ENCODE data around the gene ALG3. TPM values are rescaled to one million over a fixed set of nuclear protein-coding genes. Genes with fewer than 3 reads are reported as not detected.
A peak's percentile ranks its signal among the peaks of the same experiment; 100 is the strongest.
"Not testable (repeated sequence)": the region's sequence is repeated elsewhere in the genome, so short reads cannot be mapped to it uniquely, and the experiment has no call there.

The ALG3 gene
- total RNA-seq, 1 experiment from 2014 or later = 59.8 TPM

GRCh38 chr3:184272269-184272668, 23.5 kb upstream of the ALG3 start:
- Histone ChIP-seq H3K4me3 (ENCODE audit: insufficient read depth, low read depth, low read length) (no peak overlapping the region), H3K36me3 (replicated peaks; ENCODE audit: control insufficient read depth, insufficient read depth, low read length) (no peaks in the 10 kb centered on the region), H3K27me3 (ENCODE audit: control insufficient read depth, insufficient read depth, low read length) (peaks cover 25% of the 10 kb centered on the region)
- DNase-seq = no peak

- H3K4me3 ChIP-seq (ENCODE audit: insufficient read depth, low read depth, low read length); DNase-seq; H3K36me3 ChIP-seq (replicated peaks; ENCODE audit: control insufficient read depth, insufficient read depth, low read length): not testable (repeated sequence)
- peaks cover 14% of the 10 kb centered on the region for H3K27me3 ChIP-seq (ENCODE audit: control insufficient read depth, insufficient read depth, low read length)
These were observed 18.5 kb upstream of the ALG3 start for GRCh38 chr3:184267249-184267648.

- DNase-seq = no peak
- H3K36me3 ChIP-seq (replicated peaks; ENCODE audit: control insufficient read depth, insufficient read depth, low read length) = no peaks in the 10 kb centered on the region
- peak overlapping the region; percentile 74 for H3K4me3 ChIP-seq (ENCODE audit: insufficient read depth, low read depth, low read length)
- peaks cover 51% of the 10 kb centered on the region for H3K27me3 ChIP-seq (ENCODE audit: control insufficient read depth, insufficient read depth, low read length)
These were observed 14.0 kb upstream of the ALG3 start for GRCh38 chr3:184262764-184263179.

GRCh38 chr3:184261854-184262763, 13.3 kb upstream of the ALG3 start:
- Histone ChIP-seq H3K27me3 (ENCODE audit: control insufficient read depth, insufficient read depth, low read length) (peaks cover 56% of the 10 kb centered on the region), H3K36me3 (replicated peaks; ENCODE audit: control insufficient read depth, insufficient read depth, low read length) (no peaks in the 10 kb centered on the region), H3K4me3 (ENCODE audit: insufficient read depth, low read depth, low read length) (peak overlapping the region; percentile 74)
- DNase-seq = peak; percentile 83

- DNase-seq = peak; percentile 98
- peak within 1 kb of the TSS; percentile 74 for H3K4me3 ChIP-seq (ENCODE audit: insufficient read depth, low read depth, low read length)
- no peaks in the 10 kb centered on the region for H3K36me3 ChIP-seq (replicated peaks; ENCODE audit: control insufficient read depth, insufficient read depth, low read length)
- peaks cover 56% of the 10 kb centered on the region for H3K27me3 ChIP-seq (ENCODE audit: control insufficient read depth, insufficient read depth, low read length)
These were observed 12.6 kb upstream of the ALG3 start, which contains the start of gene CAMK2N2 for GRCh38 chr3:184261270-184261853. Gene CAMK2N2, minus strand, starts transcription at chr3:184261553. Its CDS starts 268 bp downstream, at chr3:184261285.

GRCh38 chr3:184260724-184261269, 12.0 kb upstream of the ALG3 start:
- H3K27me3 ChIP-seq (ENCODE audit: control insufficient read depth, insufficient read depth, low read length) = peaks cover 56% of the 10 kb centered on the region

GRCh38 chr3:184259878-184260723, 11.3 kb upstream of the ALG3 start:
- no peaks in the 10 kb centered on the region for H3K36me3 ChIP-seq (replicated peaks; ENCODE audit: control insufficient read depth, insufficient read depth, low read length)
- peaks cover 56% of the 10 kb centered on the region for H3K27me3 ChIP-seq (ENCODE audit: control insufficient read depth, insufficient read depth, low read length)
- H3K4me3 ChIP-seq (ENCODE audit: insufficient read depth, low read depth, low read length) = peak overlapping the region; percentile 74
- DNase-seq = peak; percentile 96

More at GRCh38 chr3:184260724-184261269, 12.0 kb upstream of the ALG3 start:
- DNase-seq = peak; percentile 82
- no peaks in the 10 kb centered on the region for H3K36me3 ChIP-seq (replicated peaks; ENCODE audit: control insufficient read depth, insufficient read depth, low read length)
- peak overlapping the region; percentile 74 for H3K4me3 ChIP-seq (ENCODE audit: insufficient read depth, low read depth, low read length)

GRCh38 chr3:184259396-184259877, 10.7 kb upstream of the ALG3 start:
- H3K4me3 ChIP-seq (ENCODE audit: insufficient read depth, low read depth, low read length) = no peak overlapping the region

GRCh38 chr3:184258926-184259325, 10.2 kb upstream of the ALG3 start:
- no peak overlapping the region for H3K4me3 ChIP-seq (ENCODE audit: insufficient read depth, low read depth, low read length)
- DNase-seq = peak; percentile 36
- no peaks in the 10 kb centered on the region for H3K36me3 ChIP-seq (replicated peaks; ENCODE audit: control insufficient read depth, insufficient read depth, low read length)
- peaks cover 56% of the 10 kb centered on the region for H3K27me3 ChIP-seq (ENCODE audit: control insufficient read depth, insufficient read depth, low read length)

More at GRCh38 chr3:184259396-184259877, 10.7 kb upstream of the ALG3 start:
- peaks cover 56% of the 10 kb centered on the region for H3K27me3 ChIP-seq (ENCODE audit: control insufficient read depth, insufficient read depth, low read length)
- no peak for DNase-seq
- H3K36me3 ChIP-seq (replicated peaks; ENCODE audit: control insufficient read depth, insufficient read depth, low read length) = no peaks in the 10 kb centered on the region

- H3K4me3 ChIP-seq (ENCODE audit: insufficient read depth, low read depth, low read length) = no peak overlapping the region
- no peaks in the 10 kb centered on the region for H3K36me3 ChIP-seq (replicated peaks; ENCODE audit: control insufficient read depth, insufficient read depth, low read length)
- DNase-seq = peak; percentile 19
- peaks cover 43% of the 10 kb centered on the region for H3K27me3 ChIP-seq (ENCODE audit: control insufficient read depth, insufficient read depth, low read length)
These were observed 8.5 kb upstream of the ALG3 start for GRCh38 chr3:184257083-184257915.

GRCh38 chr3:184255291-184256039, 6.7 kb upstream of the ALG3 start:
- peak; percentile 18 for DNase-seq
- Histone ChIP-seq H3K4me3 (ENCODE audit: insufficient read depth, low read depth, low read length) (no peak overlapping the region), H3K27me3 (ENCODE audit: control insufficient read depth, insufficient read depth, low read length) (peaks cover 29% of the 10 kb centered on the region), H3K36me3 (replicated peaks; ENCODE audit: control insufficient read depth, insufficient read depth, low read length) (no peaks in the 10 kb centered on the region)

- peaks cover 3% of the 10 kb centered on the region for H3K36me3 ChIP-seq (replicated peaks; ENCODE audit: control insufficient read depth, insufficient read depth, low read length)
- DNase-seq = peak; percentile 94
- H3K4me3 ChIP-seq (ENCODE audit: insufficient read depth, low read depth, low read length) = peak overlapping the region; percentile 76
- H3K27me3 ChIP-seq (ENCODE audit: control insufficient read depth, insufficient read depth, low read length) = no peaks in the 10 kb centered on the region
These were observed 1.5 kb upstream of the ALG3 start for GRCh38 chr3:184250167-184250828.
